Gastrocnemius medialis (tissue), 4 donors: ENCODE data around the gene CHCHD10. TPM values are rescaled to one million over a fixed set of nuclear protein-coding genes. Genes with fewer than 3 reads are reported as not detected.

Source experiments
- ATAC-seq, 2 donors: fragments of 150-250 bp; one replicate each; pipeline ENCODE4 v1.9.1; 2016
- DNase-seq, 2 donors: peaks; one replicate each; pipeline ENCODE4 v3.0.0-alpha.2; 2019
- H3K27ac ChIP-seq, 4 donors: fragments of 200-600 bp; sonication (generic); 1 replicate in 1 of 4; 2 replicates in 3 of 4; pipeline ENCODE4 v1.5.1; 2016 to 2018; ENCODE audit warnings: mild to moderate bottlenecking in 2 of 4, moderate library complexity in 1 of 4
- H3K27me3 ChIP-seq, 3 donors: fragments of 200-600 bp; sonication (generic) in 2 of 3; 1 replicate in 1 of 3; 2 replicates in 2 of 3; pipeline versions ENCODE4 v1.5.1 to v1.6.0; 2016 to 2019; ENCODE audit warnings: mild to moderate bottlenecking in 1 of 3, moderate library complexity in 1 of 3
- H3K36me3 ChIP-seq, 2 donors: fragments of 200-600 bp; sonication (generic) in 1 of 2; one replicate each; pipeline ENCODE4 v1.5.1; 2017 to 2018
- H3K4me1 ChIP-seq, 2 donors: fragments of 200-600 bp; sonication (generic) in 1 of 2; one replicate each; pipeline ENCODE4 v1.5.1; 2016 to 2017; ENCODE audit warnings: mild to moderate bottlenecking in 2 of 2
- H3K4me3 ChIP-seq, 4 donors: fragments of 200-600 bp; sonication (generic) in 3 of 4; 1 replicate in 1 of 4; 2 replicates in 3 of 4; pipeline ENCODE4 v1.5.1; 2016 to 2019; ENCODE audit warnings: mild to moderate bottlenecking in 2 of 4
- H3K9me3 ChIP-seq, 3 donors: fragments of 200-600 bp; sonication (generic) in 2 of 3; 1 replicate in 1 of 3; 2 replicates in 2 of 3; pipeline ENCODE4 v1.5.1; 2016 to 2019
- POLR2A ChIP-seq, 2 donors: fragments of 450-650 bp; IDR thresholded peaks; one replicate each; pipeline ENCODE4 v1.6.1; 2017; ENCODE audit warnings: antibody characterized with exemption in 2 of 2, mild to moderate bottlenecking in 2 of 2, moderate library complexity in 2 of 2
- in situ Hi-C, 4 donors: fragments of 200-750 bp; cut with MboI; loops; one replicate each; pipeline versions ENCODE4 v1.15.0 to v1.8.0; 2017; ENCODE audit warnings: low sequenced_read_pairs in 4 of 4
- intact Hi-C: fragments of 100-400 bp; cut with DNase I; formaldehyde crosslinking; loops from one replicate; pipeline ENCODE4 v1.15.1; 2023; ENCODE audit warnings: low total_unique reads
- total RNA-seq, 4 donors: library from RNA; depleted of rRNA; stranded (reverse); fragments of >200 nt; gene quantifications; one replicate each; pipeline versions ENCODE4 v1.1.0 to v1.2.3, GENCODE V29; 2016
- TF ChIP-seq, protein P1 (sequence below), 5 experiments: fragments of 450-650 bp in 3 of 5; fragments of 200-600 bp in 2 of 5; sonication (generic) in 2 of 5; IDR thresholded peaks in 4 of 5; conservative IDR thresholded peaks in 1 of 5; 1 replicate in 4 of 5; 2 replicates in 1 of 5; pipeline ENCODE4 v1.5.1; 2016 to 2019; ENCODE audit warnings: antibody characterized with exemption in 5 of 5, mild to moderate bottlenecking in 3 of 5, moderate library complexity in 3 of 5

CHCHD10 gene
- 100 to 1,000 TPM; 157 to 290 (median 181) TPM for total RNA-seq

DNA sequence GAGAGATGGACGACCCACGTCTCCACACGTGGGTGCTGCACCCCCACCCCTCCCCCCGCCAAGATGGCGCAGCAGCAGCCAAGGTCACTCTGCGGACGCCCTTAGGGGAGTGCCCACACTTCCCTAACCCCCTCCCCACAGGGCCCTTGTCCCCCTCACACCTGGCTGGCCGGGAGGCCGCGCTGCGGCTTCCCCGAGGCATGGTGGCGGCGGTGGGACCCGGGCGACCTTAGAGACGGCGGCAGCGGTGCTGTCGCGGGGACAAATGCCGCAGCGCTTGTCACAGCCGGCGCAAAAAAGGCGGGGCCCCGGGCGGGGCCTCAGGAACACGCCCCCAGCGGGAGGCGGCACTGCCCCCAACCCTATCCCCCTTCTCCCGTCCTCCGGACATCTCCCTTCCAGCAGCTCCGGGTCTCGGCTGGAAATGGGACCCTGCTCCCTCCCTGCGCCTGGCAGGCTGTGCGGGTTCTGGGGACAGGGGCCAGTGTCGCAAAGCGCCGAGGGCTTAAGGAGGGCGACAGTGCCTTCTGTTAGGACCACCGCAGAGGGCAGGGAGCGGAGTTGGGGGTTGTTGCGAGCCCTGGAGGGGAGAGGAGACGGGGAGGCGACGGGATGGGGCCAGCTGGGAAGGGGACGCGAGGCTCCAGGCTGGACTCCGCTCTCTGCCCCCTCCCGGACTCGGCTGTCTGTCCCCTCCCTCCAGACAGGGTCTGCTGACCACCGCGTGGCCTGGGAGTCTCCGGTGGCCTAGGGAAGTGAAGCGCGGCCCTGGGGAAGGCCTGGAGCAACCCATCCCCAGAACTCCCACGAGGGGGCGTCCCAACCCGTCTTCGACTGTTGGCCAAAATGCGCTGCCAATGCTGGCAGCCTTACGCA lies at the start of gene CHCHD10:
Gene CHCHD10 (minus strand): TSS at position 300 of the 876 bp plus-strand sequence. CDS start 98 bp downstream, at position 202.
- DNase-seq (peak; percentile 88 to 90), ATAC-seq (peak; percentile 74 to 82)
- no peaks in the 10 kb centered on the region for H3K27me3 ChIP-seq
- H3K27ac ChIP-seq, result peak within 1 kb of the TSS; percentile 96 to 100 (median 100)
- no peaks in the 10 kb centered on the region for H3K9me3 ChIP-seq
- H3K4me1 ChIP-seq, result peaks cover 28 to 39% of the 10 kb centered on the region in 2 donors
- TF ChIP-seq, protein P1, sequence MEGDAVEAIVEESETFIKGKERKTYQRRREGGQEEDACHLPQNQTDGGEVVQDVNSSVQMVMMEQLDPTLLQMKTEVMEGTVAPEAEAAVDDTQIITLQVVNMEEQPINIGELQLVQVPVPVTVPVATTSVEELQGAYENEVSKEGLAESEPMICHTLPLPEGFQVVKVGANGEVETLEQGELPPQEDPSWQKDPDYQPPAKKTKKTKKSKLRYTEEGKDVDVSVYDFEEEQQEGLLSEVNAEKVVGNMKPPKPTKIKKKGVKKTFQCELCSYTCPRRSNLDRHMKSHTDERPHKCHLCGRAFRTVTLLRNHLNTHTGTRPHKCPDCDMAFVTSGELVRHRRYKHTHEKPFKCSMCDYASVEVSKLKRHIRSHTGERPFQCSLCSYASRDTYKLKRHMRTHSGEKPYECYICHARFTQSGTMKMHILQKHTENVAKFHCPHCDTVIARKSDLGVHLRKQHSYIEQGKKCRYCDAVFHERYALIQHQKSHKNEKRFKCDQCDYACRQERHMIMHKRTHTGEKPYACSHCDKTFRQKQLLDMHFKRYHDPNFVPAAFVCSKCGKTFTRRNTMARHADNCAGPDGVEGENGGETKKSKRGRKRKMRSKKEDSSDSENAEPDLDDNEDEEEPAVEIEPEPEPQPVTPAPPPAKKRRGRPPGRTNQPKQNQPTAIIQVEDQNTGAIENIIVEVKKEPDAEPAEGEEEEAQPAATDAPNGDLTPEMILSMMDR (IDR thresholded peaks at IDR 0.05 in 4 of 5, conservative IDR thresholded peaks at IDR 0.05 in 1 of 5), result peak; percentile 84 to 96 (median 93)
- TF ChIP-seq POLR2A (IDR thresholded peaks at IDR 0.05), result peak; percentile 98
- intact Hi-C loops, result loop anchor here (1.0 to 5.0 kb wide), 8 partner anchors 17 to 246 kb away; partner anchors contain the start of genes MIF, SMARCB1 and ZNF70
- H3K4me3 ChIP-seq, result peak within 1 kb of the TSS; percentile 78 to 94 (median 90)
- in situ Hi-C loops, result no loop called here
- H3K36me3 ChIP-seq, result no peaks in the 10 kb centered on the region

DNA sequence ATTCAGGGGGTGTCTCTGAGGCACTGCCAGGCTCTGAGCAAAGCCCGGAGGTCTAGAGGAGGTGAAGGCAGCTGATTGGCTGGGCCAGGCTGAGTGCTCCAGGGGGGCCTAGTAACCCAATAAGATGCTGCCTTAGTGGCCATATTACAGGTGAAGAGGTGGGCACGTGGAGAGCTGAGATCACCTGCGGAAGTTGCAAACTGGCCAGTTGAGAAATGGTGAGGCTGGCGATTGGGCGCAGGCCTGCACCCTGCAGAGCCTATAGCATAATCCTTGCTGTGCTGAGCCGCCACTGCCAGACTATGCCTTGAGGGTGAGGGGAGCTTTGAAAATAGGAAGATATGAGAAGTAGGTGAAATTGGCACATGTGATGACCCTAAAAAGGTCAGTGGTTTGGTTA lies 49.4 kb upstream of the CHCHD10 start:
- in situ Hi-C loops, result no loop called here
- intact Hi-C loops, result no loop called here
- peaks cover 0 to 68% of the 10 kb centered on the region in 2 donors for H3K36me3 ChIP-seq
- no peak overlapping the region for H3K27ac ChIP-seq
- H3K4me1 ChIP-seq, result peaks cover 3 to 7% of the 10 kb centered on the region in 2 donors
- H3K4me3 ChIP-seq, result no peak overlapping the region
- no peaks in the 10 kb centered on the region for H3K27me3 ChIP-seq
- no peaks in the 10 kb centered on the region for H3K9me3 ChIP-seq
- TF ChIP-seq POLR2A (IDR thresholded peaks at IDR 0.05), result no peak
- TF ChIP-seq, protein P1 (IDR thresholded peaks at IDR 0.05 in 4 of 5, conservative IDR thresholded peaks at IDR 0.05 in 1 of 5), result no peak
- DNase-seq (no peak), ATAC-seq (no peak)

DNA sequence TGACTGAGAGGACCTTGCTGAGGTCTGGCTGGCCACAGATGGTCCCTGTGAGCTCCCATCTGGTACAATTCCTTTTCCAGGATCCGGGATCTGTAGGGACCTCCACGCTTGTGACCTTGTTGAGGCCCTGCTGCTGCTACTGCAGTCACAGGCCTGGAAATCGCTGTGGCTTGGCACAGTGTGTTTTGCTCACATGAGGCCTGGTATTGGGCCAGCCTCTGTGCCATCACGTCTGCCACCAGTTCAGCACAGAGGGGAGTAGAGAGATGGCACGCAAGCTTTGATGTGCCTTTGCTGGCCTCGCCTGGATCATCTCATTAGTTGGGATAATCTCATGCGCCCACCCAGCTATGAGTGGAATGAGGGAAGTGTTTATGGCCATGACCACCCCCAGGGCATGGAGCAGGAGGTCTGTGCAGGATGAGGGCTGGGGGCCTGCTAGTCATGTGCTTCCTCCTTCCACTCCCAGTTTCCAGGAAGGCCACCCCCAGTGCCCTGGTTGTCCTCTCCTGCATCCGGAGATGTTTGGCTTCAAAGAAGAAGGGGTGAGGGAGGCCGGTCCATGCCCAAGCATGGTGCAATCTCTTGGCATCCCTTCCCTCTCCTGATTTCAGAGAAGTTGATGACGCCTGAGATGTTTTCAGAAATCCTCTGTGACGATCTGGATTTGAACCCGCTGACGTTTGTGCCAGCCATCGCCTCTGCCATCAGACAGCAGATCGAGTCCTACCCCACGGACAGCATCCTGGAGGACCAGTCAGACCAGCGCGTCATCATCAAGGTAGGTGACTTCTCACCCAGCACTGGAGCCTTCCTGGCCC lies 48.6 kb upstream of the CHCHD10 start:
- DNase-seq (peak; percentile 36 to 67), ATAC-seq (peak; percentile 90 to 94)
- in situ Hi-C loops (no loop called here), intact Hi-C loops (no loop called here)
- no peak for TF ChIP-seq POLR2A (IDR thresholded peaks at IDR 0.05)
- TF ChIP-seq, protein P1 (IDR thresholded peaks at IDR 0.05 in 4 of 5, conservative IDR thresholded peaks at IDR 0.05 in 1 of 5), result no peak
- Histone ChIP-seq H3K4me3 (no peak overlapping the region), H3K36me3 (peaks cover 0 to 76% of the 10 kb centered on the region in 2 donors), H3K9me3 (no peaks in the 10 kb centered on the region), H3K4me1 (no peaks in the 10 kb centered on the region), H3K27ac (peak overlapping the region; percentile 8 to 69 (median 52)), H3K27me3 (no peaks in the 10 kb centered on the region)

DNA sequence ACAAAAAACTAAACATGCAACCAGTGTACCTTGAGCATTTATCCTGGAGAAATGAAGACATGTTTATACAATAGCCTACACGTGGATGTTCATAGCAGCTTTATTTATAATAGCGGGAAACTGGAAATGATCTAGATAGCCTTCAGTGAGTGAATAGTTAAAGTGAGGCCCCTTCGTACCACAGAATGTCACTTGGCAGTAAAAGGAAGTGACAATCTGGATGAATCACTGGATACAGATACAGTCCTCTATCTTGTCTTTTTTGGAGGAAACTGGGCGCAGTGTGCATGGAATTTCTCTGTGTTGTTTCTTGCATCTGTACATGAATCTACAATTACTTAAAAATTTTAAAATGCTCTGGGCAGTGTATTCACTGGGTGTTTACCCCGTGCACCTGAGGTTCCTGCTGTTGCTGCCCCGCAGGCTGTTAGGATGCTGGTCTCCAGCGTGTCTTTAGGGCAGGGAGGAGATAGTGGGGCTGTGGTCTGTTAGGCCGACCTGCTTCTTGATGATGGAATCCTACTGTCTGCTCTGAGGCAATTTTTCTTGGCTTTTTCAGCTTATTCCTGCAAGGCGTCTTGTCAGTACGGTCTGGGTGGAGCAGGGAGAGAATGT lies 47.9 kb upstream of the CHCHD10 start:
- no peaks in the 10 kb centered on the region for H3K9me3 ChIP-seq
- H3K4me3 ChIP-seq, result no peak overlapping the region
- peaks cover 0 to 74% of the 10 kb centered on the region in 2 donors for H3K36me3 ChIP-seq
- in situ Hi-C loops, result no loop called here
- ATAC-seq (no peak), DNase-seq (no peak)
- intact Hi-C loops, result no loop called here
- peak overlapping the region in 3 of 4 donors; percentile 52 to 69 (median 53) for H3K27ac ChIP-seq
- no peaks in the 10 kb centered on the region for H3K4me1 ChIP-seq
- TF ChIP-seq POLR2A (IDR thresholded peaks at IDR 0.05), result no peak
- TF ChIP-seq, protein P1 (IDR thresholded peaks at IDR 0.05 in 4 of 5, conservative IDR thresholded peaks at IDR 0.05 in 1 of 5), result no peak
- H3K27me3 ChIP-seq, result no peaks in the 10 kb centered on the region
